Activated naive CD4-positive, alpha-beta T cell (primary cell): Measurements from ENCODE around the gene TRDN.
"Not testable (repeated sequence)": the region's sequence is repeated elsewhere in the genome, so short reads cannot be mapped to it uniquely, and the experiment has no call there.

Experiments used
- DNase-seq, 4 experiments: peaks; one replicate each; lab custom pipeline; 2025; lab: John Stamatoyannopoulos, UW

TRDN gene

DNA sequence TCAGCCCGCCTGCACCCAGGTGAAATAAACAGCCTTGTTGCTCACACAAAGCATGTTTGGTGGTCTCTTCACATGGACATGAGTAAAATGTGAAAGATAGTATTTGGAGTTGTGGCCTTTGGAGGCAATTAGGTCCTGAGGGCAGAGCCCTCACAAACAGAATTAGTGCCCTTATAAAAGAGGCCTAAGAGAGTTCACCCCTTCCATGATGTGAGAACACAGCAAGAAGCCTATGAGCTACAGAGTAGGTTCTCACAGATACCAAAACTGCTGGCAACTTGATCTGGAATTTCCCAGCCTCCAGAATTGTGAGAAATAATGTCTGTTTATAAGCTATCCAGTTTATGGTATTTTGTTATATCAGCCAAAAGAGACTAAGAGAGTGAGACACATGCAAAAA is 74.5 kb downstream of the TRDN start:
- no peak for DNase-seq

GRCh38 chr6:123559816-123560215 is 76.9 kb downstream of the TRDN start:
- not testable (repeated sequence) for DNase-seq

DNA sequence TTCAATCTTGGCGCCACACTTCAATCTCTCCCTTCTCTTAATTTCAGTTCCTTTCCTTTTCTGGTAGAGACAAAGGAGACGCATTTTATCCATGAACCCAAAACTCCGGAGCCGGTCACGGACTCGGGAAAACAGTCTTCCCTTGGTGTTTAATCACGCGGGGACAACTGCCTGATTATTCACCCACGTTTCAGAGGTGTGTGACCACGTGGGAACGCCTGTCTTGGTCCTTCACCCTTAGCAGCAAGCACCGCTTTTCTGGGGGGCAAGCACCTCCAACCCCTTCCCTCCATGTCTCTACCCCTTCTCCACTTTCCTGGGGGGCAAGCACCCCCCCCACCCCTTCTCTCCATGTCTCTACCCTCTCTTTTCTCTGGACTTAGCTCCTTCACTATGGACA is 79.3 kb downstream of the TRDN start:
- not testable (repeated sequence) for DNase-seq

DNA sequence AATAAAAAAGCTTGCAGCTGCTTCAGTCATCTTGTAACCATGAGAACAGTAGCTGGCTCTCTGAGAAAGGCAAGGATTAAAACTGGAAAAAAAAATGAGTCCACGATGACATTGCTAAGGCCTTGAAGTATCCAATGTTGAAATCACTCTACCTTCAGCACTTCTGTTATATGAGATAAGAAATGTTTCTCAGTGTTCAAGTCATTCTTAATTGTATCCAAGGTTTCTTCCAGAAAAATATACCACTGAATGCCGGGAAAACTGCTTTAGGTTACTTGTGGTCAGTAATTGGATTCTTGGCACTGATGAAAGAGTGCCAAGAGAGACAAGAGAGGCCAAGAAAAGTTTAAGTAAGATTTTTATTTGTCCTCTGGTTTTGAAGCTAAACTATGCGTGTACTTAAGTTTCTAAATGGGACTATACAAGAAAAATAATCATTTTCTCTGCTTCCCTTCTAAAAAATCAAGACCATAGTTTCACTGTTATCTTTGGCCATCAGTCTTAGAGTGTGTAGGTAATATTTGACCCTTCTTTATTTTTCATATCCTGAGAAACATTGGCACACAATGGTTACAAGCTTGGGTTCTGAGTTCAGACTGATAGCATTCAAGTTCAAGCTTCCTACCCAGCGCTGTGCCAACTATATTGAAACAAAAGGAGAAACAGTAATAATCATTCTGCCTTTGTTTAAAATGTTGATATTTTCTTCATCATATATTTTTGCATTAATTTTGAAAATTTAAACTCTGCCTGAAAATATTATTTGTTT is 84.6 kb downstream of the TRDN start:
- DNase-seq: no peak

GRCh38 chr6:123550052-123550617 is 86.6 kb downstream of the TRDN start:
- no peak for DNase-seq

GRCh38 chr6:123549476-123549875 is 87.3 kb downstream of the TRDN start:
- DNase-seq: no peak

- no peak for DNase-seq
Observed at GRCh38 chr6:123547216-123547978, 89.4 kb downstream of the TRDN start.

GRCh38 chr6:123546537-123546936 is 90.2 kb downstream of the TRDN start:
- DNase-seq: no peak

- DNase-seq: no peak
Observed at GRCh38 chr6:123541462-123541861, 95.3 kb downstream of the TRDN start.

- DNase-seq: no peak
Observed at GRCh38 chr6:123533862-123534648, 102.7 kb downstream of the TRDN start.

DNA sequence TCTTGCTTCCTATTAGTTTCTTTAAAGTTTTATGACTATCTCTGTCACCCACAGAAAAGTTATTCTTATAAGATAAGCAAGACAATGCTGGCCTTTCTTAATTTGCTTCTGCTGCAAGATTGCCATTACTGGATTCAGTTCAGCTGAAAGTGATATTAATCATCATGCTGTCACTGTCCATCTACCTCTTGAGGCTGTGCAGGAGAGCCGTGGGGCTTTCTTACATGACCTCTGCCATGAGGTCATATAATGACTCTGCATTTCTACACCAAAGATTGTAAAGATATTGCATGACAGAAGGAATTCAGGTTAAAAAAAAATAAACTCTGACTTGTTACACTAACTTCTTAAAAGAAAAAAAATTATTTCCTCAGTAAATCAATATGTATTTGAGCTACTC is 106.9 kb downstream of the TRDN start:
- no peak for DNase-seq

GRCh38 chr6:123529058-123529457 is 107.7 kb downstream of the TRDN start:
- no peak for DNase-seq

DNA sequence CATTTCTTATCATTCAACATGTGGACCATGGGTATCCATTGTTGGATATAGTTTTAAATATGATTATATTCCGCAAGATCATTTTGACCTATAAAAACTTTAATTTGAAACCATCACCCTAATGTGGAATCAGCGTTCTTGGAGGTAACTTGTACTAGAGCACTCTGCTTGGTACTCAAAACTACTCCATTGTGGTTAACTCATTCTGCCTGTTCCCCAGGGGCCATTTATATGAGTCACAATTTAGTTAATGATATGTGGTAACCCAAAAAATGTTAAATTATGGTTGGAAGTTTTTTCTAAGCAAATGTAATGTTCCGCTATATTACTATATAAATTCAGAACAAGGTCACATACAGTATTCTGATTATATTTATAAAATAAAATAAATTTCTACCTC is 109.3 kb downstream of the TRDN start:
- no peak for DNase-seq

- DNase-seq: no peak
Observed at GRCh38 chr6:123526128-123526527, 110.6 kb downstream of the TRDN start.

- no peak for DNase-seq
Observed at GRCh38 chr6:123524781-123525180, 112.0 kb downstream of the TRDN start.

DNA sequence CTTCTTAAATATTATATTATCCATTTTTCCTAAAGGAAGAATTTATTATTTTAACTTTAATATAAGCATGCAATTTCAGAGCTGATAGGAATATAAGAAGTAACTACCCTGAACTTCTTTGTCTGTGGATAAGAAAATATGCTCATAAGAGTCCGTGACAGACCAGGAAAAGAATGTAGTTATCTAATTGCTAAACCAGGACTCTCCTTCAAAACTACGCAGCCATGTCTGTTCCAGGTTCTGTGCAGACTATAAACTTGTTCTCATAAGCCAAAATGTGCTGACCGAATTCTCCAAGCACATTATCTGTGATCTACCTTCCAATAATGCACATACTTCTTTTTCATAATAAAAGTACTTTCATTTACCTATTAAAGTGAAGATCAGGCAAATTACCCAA is 116.5 kb downstream of the TRDN start:
- no peak for DNase-seq

DNA sequence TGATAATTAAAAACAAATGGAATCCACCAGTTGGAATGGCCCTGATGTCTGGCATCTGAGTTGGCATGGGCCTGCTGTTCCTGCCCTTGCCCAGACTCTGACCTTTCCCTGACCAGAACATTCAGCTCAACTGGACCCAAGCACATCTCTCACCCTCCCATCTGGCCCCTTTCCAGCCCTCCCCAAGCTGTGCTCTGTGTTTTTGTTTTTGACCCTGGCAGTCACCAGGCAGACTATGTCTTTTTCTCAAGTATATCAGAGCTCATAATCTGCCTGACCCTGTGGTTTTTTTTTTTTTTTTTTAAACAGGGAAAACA is 117.6 kb downstream of the TRDN start:
- DNase-seq: no peak

DNA sequence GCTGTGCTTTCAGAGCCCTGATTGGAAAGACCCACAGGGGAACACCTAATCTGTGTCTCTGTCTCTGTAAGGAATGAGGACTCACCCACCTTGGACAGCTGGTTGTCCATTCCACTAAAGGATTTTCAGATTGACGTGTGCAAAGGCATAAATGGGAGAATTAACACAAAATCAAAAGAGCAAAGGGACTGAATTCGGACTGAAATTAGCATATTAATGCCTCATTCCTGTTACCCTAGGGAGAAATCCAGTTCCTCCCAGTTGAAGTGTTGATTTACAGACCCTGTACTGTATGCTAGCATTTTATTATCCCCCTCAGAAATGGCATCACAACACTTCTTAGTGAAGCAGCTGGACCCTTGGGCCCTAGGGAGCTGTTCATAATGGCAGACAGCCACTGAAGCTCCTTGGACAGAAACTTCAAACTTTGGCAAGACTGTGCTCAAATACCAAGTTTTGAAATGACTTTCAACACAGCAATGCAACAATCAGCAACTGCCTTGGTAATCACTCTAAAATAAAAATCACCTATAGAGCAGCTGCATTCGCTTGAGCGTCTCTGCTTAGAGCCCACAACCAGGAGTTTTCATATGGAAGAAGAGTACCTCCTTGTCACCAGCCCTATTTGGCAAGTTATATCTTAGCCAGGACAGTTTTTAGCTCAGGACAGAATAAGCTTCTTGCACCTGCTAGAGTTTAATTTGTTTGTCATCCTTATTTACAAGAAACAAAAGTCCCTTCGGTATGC is 118.1 kb downstream of the TRDN start:
- no peak for DNase-seq

DNA sequence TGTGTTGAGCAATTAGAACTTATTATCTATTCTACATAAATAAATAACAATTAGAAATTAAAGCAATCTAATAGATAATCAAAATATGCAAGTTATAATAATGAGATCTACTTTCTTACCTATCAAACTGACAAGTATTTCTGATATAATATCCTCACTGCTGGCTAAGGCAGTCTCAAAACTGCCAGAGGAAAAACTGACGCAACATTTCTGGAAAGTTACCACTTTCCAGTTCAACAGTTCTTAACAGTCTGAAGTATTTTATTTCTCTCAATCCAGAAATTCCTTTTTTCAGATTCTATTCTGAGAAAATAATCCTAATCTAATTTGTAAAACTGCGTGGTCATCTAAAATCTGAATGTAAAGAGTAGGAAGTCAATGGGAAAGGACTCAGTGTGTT is 121.0 kb downstream of the TRDN start:
- DNase-seq: no peak

GRCh38 chr6:123509112-123509511 is 127.6 kb downstream of the TRDN start:
- no peak for DNase-seq

GRCh38 chr6:123508290-123508689 is 128.5 kb downstream of the TRDN start:
- no peak for DNase-seq

DNA sequence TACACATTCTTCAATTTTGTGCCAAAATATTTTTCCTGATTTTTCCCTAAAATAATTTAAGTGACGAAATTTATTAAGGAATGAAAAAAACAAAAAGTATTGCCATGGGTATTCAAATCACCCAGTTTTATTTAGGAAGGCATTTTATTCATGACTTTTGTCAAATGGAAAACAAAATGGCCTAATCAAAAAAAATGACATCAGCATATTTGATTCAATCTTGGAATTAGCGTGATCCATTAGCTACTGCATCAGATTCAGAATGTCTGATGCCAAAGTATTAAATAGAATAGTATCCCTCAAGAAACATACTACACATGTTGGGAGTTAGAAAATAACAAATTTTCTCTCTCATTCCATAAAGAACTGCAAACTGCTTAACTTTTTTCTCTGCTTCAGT is 129.2 kb downstream of the TRDN start:
- DNase-seq: no peak
